Neural crest cell (in vitro differentiated cells): ENCODE results near the gene GBP7. TPM values are rescaled to one million over a fixed set of nuclear protein-coding genes. Genes with fewer than 3 reads are reported as not detected.

Source experiments
- DNase-seq: peaks from one replicate; pipeline ENCODE4 v3.0.0; 2021; ENCODE audit warnings: low read depth, mixed read lengths, low spot score
- H3K27ac Mint-ChIP-seq: one replicate; pipeline ENCODE4 v1.8.0; 2021; ENCODE audit warnings: mild to moderate bottlenecking, mixed read lengths; ENCODE audit not compliant: unreplicated experiment
- H3K27me3 Mint-ChIP-seq: 2 replicates; pipeline ENCODE4 v1.8.0; 2021; ENCODE audit warnings: low read depth, mild to moderate bottlenecking, mixed read lengths
- H3K36me3 Mint-ChIP-seq: 2 replicates; pipeline ENCODE4 v1.8.0; 2021; ENCODE audit warnings: low read depth, mild to moderate bottlenecking, mixed read lengths
- H3K4me1 Mint-ChIP-seq: 2 replicates; pipeline ENCODE4 v1.8.0; 2021; ENCODE audit warnings: mixed read lengths
- H3K4me3 Mint-ChIP-seq: one replicate; pipeline ENCODE4 v1.8.0; 2021; ENCODE audit warnings: mild to moderate bottlenecking, mixed read lengths
- H3K9me3 Mint-ChIP-seq: 2 replicates; pipeline ENCODE4 v1.8.0; 2021; ENCODE audit warnings: mixed read lengths
- CTCF ChIP-seq: fragments of 200-600 bp; sonication (generic); conservative IDR thresholded peaks from 2 replicates; pipeline ENCODE4 v1.5.0; 2021; ENCODE audit warnings: antibody characterized with exemption, mild to moderate bottlenecking
- total RNA-seq: library from RNA; stranded (reverse); gene quantifications from 2 replicates; pipeline ENCODE4 v1.2.1, GENCODE V29; 2021

GBP7 gene
- total RNA-seq, 1 donor from 2014 or later = not detected

GRCh38 chr1:89151047-89151446 is 24.8 kb downstream of the GBP7 start:
- Mint-ChIP-seq H3K9me3 (no peaks in the 10 kb centered on the region), H3K4me3 (no peak overlapping the region), H3K36me3 (no peaks in the 10 kb centered on the region), H3K27me3 (peaks cover 6% of the 10 kb centered on the region), H3K4me1 (no peaks in the 10 kb centered on the region), H3K27ac (no peak overlapping the region)
- no peak for TF ChIP-seq CTCF
- DNase-seq = no peak

- H3K9me3 Mint-ChIP-seq = no peaks in the 10 kb centered on the region
- H3K4me3 Mint-ChIP-seq = no peak overlapping the region
- H3K4me1 Mint-ChIP-seq = no peaks in the 10 kb centered on the region
- TF ChIP-seq CTCF = no peak
- no peaks in the 10 kb centered on the region for H3K36me3 Mint-ChIP-seq
- H3K27ac Mint-ChIP-seq = no peak overlapping the region
- H3K27me3 Mint-ChIP-seq = peaks cover 6% of the 10 kb centered on the region
- no peak for DNase-seq
These were observed 25.8 kb downstream of the GBP7 start for GRCh38 chr1:89149976-89150375.

- TF ChIP-seq CTCF = peak; percentile 23
- Mint-ChIP-seq H3K27ac (no peak overlapping the region), H3K27me3 (peaks cover 6% of the 10 kb centered on the region), H3K4me1 (no peaks in the 10 kb centered on the region), H3K9me3 (no peaks in the 10 kb centered on the region), H3K4me3 (no peak overlapping the region), H3K36me3 (no peaks in the 10 kb centered on the region)
- DNase-seq = no peak
These were observed 26.6 kb downstream of the GBP7 start for GRCh38 chr1:89149229-89149628.

- no peak for TF ChIP-seq CTCF
- Mint-ChIP-seq H3K4me3 (no peak overlapping the region), H3K4me1 (no peaks in the 10 kb centered on the region), H3K27me3 (peaks cover 6% of the 10 kb centered on the region), H3K9me3 (no peaks in the 10 kb centered on the region), H3K36me3 (no peaks in the 10 kb centered on the region), H3K27ac (no peak overlapping the region)
- DNase-seq = no peak
These were observed 27.8 kb downstream of the GBP7 start for GRCh38 chr1:89147678-89148658.

- Mint-ChIP-seq H3K27me3 (peaks cover 7% of the 10 kb centered on the region), H3K36me3 (no peaks in the 10 kb centered on the region), H3K27ac (no peak overlapping the region), H3K4me3 (no peak overlapping the region), H3K4me1 (no peaks in the 10 kb centered on the region), H3K9me3 (no peaks in the 10 kb centered on the region)
- no peak for TF ChIP-seq CTCF
- no peak for DNase-seq
These were observed 29.1 kb downstream of the GBP7 start for GRCh38 chr1:89146721-89147120.
